Measurements from ENCODE around the gene CD9.

CD9 gene

DNA sequence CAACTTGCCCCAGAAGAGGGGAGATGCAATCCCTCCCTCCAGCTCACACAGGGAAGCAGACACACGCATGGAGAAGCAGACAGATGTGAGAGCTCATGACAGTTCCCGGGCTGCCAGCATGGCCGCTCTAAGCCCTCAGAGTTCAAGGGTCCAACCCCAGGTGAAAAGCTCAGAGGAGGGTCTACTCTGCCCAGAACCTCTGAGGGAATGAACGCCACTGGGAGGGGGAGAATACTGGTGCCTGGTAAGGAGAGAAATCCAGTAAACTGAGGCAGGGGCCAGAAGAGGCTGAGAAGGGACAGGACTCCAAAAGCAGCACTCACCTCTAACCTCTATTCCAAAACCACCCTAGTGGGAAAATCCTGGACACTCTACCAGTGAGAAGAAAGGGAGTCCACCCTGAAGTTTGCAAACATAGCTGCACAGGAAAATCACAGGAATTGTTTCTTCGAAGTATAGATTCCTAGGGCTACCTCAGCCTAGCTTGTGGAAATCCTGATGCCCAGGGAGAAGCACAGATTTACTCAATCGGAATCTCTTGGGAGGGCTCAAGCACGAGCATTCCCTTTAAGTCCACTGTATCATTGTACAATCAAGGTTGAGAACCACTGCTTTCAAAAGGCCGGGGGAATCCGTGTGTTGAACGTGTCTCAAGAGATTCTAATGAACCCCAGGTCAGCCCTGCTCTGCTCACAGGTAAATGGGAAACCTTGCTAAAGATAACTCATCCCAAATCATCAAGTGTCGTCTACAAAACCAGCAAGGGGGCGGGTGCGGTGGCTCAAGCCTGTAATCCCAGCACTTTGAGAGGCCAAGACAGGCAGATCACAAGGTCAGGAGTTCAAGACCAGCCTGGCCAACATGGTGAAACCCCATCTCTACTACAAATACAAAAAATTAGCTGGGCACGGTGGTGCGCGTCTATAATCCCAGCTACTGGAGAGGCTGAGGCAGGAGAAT is 76.0 kb downstream of the CD9 start:
- DNase-seq (ENCODE audit: low spot score) = no peak

- no peak for DNase-seq (ENCODE audit: low spot score)
Measured at GRCh38 chr12:6276956-6277620, 76.9 kb downstream of the CD9 start.

GRCh38 chr12:6277982-6278438 is 77.8 kb downstream of the CD9 start:
- peak; percentile 52 for DNase-seq (ENCODE audit: low spot score)

- peak; percentile 99 for DNase-seq (ENCODE audit: low spot score)
Measured at GRCh38 chr12:6278439-6279255, 78.4 kb downstream of the CD9 start.

DNA sequence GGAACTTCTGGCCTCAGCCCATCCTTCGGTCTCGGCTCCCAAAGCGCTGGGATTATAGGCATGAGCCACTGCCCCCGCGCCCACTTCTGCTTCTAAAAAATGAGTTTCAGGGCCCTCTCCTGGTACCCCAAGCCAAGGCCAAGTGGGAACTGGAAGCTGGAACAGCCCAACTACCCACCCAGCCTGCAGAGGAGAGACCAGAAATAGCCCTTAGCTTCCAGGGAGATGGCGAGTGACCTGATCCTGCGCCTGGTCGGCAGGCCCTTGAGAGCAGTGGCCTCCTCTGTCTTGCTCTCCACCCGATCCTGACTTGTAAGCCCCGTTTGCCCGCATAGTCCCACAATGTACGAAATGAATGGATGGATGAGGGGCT is 79.0 kb downstream of the CD9 start:
- no peak for DNase-seq (ENCODE audit: low spot score)

- DNase-seq (ENCODE audit: low spot score) = peak; percentile 41
Measured at GRCh38 chr12:6279631-6280030, 79.4 kb downstream of the CD9 start.

- DNase-seq (ENCODE audit: low spot score) = peak; percentile 97
Measured at GRCh38 chr12:6280053-6280469, 79.9 kb downstream of the CD9 start.

DNA sequence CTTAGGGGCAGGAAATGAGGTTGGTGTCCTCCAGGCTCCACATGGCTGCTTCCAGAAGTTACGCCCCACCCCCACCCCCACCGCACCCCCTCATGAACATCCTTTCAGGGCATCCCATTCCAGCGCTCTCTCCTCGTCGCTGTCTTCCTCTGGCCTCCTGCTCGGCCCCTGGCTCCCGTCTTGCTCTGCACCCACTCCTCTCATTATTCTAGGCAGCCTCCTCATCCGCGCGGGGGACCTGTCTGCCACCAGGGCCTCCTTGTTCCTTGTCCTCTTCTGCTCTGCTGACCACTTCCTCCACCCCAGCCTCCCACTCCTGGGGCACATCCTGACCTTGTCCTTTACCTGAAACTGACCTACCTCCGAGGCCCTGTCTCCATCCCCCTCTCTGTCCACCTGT is 80.5 kb downstream of the CD9 start:
- DNase-seq (ENCODE audit: low spot score) = no peak

GRCh38 chr12:6281081-6281809 is 81.0 kb downstream of the CD9 start:
- DNase-seq (ENCODE audit: low spot score) = no peak

DNA sequence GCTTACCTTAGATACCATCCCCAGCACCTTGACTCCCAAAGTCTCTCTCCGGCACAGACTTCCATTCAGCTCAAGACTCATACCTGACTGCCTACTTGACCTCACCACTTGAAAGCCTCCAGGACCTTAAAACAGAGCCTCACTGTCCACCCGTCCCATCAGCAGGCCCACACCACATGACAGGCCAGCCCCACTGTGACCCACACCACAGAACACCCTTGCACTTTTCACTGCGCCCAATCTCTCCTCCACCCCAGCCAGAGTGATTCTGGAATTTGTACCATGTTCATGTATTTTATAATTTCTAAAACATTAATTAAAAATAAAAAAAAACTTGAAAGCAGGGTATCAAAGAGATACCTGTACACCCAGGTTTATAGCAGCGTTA is 82.2 kb downstream of the CD9 start:
- no peak for DNase-seq (ENCODE audit: low spot score)

- DNase-seq (ENCODE audit: low spot score) = no peak
Measured at GRCh38 chr12:6284273-6284672, 84.1 kb downstream of the CD9 start.

DNA sequence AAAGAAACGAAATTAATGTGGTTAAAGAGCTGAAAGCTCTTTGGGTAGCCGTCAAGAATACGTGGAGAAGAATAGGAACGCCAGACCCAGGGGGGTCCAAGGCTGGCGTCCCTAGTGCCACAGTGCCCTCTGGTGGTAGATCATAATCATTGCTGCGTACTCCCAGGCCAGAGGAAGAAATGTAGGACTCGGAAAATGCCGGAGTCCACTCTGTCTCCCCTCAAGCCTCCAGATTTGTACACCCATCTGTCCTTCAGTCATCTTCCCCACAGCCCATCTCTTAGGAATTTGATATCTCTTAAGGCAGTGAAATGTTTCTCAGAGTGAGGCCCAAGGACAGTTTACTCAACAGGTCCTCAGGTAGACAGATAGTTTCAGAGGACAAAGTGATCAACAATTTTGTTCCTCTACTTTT is 84.9 kb downstream of the CD9 start:
- peak; percentile 91 for DNase-seq (ENCODE audit: low spot score)

DNA sequence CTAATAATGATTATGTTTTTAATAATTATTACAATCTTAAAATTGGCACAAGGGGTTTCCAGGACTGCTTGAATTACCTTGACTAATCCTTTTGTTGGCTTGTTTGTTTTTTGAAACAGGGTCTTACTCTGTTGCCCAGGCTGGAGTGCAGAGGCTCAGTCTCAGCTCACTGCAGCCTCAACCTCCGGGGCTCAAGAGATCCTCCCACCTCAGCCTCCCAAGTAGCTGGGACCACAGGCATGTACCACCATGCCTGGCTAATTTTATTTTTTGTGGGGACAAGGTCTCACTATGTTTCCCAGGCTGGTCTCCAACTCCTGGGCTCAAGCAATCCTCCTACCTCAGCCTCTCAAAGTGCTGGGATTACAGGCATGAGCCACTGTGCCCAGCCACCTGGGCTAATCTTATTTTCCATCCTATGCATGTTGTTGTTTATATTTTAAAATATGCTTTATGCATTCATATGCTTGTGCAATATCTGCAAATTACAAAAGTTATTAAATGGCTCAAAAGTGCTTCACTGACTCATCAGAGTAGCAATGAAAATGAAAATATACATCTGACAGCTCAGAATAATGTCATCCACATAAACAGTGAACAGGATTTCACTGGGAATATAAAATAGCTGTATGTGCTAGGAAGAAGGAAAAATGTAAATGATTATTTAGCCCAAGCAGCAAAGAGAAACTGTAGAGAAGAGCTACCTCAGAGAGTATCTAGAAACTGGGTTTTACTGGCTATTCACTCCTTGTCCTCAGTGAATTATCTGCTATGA is 85.5 kb downstream of the CD9 start:
- DNase-seq (ENCODE audit: low spot score) = no peak
